ENCODE measurements around the gene CDC26. TPM values are rescaled to one million over a fixed set of nuclear protein-coding genes. Genes with fewer than 3 reads are reported as not detected.
A peak's percentile ranks its signal among the peaks of the same experiment; 100 is the strongest.

The CDC26 gene
- total RNA-seq, 1 donor from 2014 or later = 13.4 TPM

- Mint-ChIP-seq H3K27me3 (ENCODE audit: unreplicated experiment) (peaks cover 2% of the 10 kb centered on the region), H3K4me3 (ENCODE audit: unreplicated experiment) (no peak overlapping the region), H3K4me1 (ENCODE audit: low read depth, unreplicated experiment) (peaks cover 5% of the 10 kb centered on the region), H3K27ac (ENCODE audit: unreplicated experiment) (no peak overlapping the region), H3K9me3 (ENCODE audit: unreplicated experiment) (no peaks in the 10 kb centered on the region), H3K36me3 (ENCODE audit: unreplicated experiment) (no peaks in the 10 kb centered on the region)
- no peak for DNase-seq
- TF ChIP-seq CTCF (IDR thresholded peaks at IDR 0.05; ENCODE audit: partially characterized antibody, unreplicated experiment) = peak; percentile 22
Observed at GRCh38 chr9:113317777-113318176, 42.4 kb upstream of the CDC26 start.

- no peak for DNase-seq
- no peak overlapping the region for H3K27ac Mint-ChIP-seq (ENCODE audit: unreplicated experiment)
- TF ChIP-seq CTCF (IDR thresholded peaks at IDR 0.05; ENCODE audit: partially characterized antibody, unreplicated experiment) = no peak
Observed at GRCh38 chr9:113316030-113316429, 40.7 kb upstream of the CDC26 start.

DNA sequence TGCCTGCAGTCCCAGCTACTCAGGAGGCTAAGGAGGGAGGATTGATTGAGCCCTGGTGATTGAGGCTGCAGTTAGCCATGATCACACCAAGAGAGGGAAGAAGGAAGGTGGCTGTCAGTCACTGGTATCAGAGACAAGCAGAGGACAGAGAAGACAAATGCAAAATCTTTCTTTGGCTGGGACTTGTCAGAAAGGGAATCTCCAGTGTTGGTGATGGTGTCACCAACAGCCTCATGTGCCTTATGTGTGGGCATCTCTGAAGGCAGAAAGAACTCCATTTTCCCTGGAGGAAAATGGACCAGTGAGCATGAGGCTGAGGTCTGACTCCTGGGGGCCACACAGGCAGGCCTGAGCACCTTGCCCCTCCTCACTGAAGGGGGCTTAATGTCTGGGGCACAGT is 39.9 kb upstream of the CDC26 start:
- no peak overlapping the region for H3K27ac Mint-ChIP-seq (ENCODE audit: unreplicated experiment)
- TF ChIP-seq CTCF (IDR thresholded peaks at IDR 0.05; ENCODE audit: partially characterized antibody, unreplicated experiment) = no peak
- no peak for DNase-seq
- no peaks in the 10 kb centered on the region for H3K9me3 Mint-ChIP-seq (ENCODE audit: unreplicated experiment)
- H3K27me3 Mint-ChIP-seq (ENCODE audit: unreplicated experiment) = peaks cover 2% of the 10 kb centered on the region
- H3K4me1 Mint-ChIP-seq (ENCODE audit: low read depth, unreplicated experiment) = peaks cover 5% of the 10 kb centered on the region
- H3K4me3 Mint-ChIP-seq (ENCODE audit: unreplicated experiment) = no peak overlapping the region
- H3K36me3 Mint-ChIP-seq (ENCODE audit: unreplicated experiment) = no peaks in the 10 kb centered on the region

More at GRCh38 chr9:113316030-113316429, 40.7 kb upstream of the CDC26 start:
- Mint-ChIP-seq H3K27me3 (ENCODE audit: unreplicated experiment) (peaks cover 2% of the 10 kb centered on the region), H3K4me1 (ENCODE audit: low read depth, unreplicated experiment) (peaks cover 5% of the 10 kb centered on the region), H3K4me3 (ENCODE audit: unreplicated experiment) (no peak overlapping the region), H3K36me3 (ENCODE audit: unreplicated experiment) (no peaks in the 10 kb centered on the region), H3K9me3 (ENCODE audit: unreplicated experiment) (no peaks in the 10 kb centered on the region)

DNA sequence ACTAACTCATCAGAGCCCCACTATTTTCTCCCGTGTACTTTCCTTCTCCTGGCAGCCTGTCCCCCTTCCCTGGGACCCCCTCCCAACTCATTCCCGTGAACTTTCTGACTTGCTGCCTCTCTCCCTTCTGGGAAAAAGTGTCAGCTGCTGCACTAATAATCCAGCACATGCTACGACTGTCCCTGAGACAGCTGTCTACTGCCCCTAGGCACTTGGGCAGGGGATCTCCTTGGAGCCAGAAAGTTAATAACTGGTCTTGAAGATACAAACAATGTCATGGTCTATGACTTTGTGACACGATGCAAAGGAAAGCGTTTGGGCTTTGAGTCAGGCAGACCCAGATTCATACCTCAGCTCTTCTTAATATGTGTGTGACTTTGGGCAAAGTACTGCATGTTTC is 37.9 kb upstream of the CDC26 start:
- Mint-ChIP-seq H3K9me3 (ENCODE audit: unreplicated experiment) (no peaks in the 10 kb centered on the region), H3K27me3 (ENCODE audit: unreplicated experiment) (peaks cover 2% of the 10 kb centered on the region), H3K27ac (ENCODE audit: unreplicated experiment) (no peak overlapping the region), H3K4me1 (ENCODE audit: low read depth, unreplicated experiment) (peaks cover 5% of the 10 kb centered on the region), H3K4me3 (ENCODE audit: unreplicated experiment) (no peak overlapping the region), H3K36me3 (ENCODE audit: unreplicated experiment) (no peaks in the 10 kb centered on the region)
- no peak for DNase-seq
- TF ChIP-seq CTCF (IDR thresholded peaks at IDR 0.05; ENCODE audit: partially characterized antibody, unreplicated experiment) = no peak

- no peaks in the 10 kb centered on the region for H3K9me3 Mint-ChIP-seq (ENCODE audit: unreplicated experiment)
- peaks cover 5% of the 10 kb centered on the region for H3K4me1 Mint-ChIP-seq (ENCODE audit: low read depth, unreplicated experiment)
- H3K36me3 Mint-ChIP-seq (ENCODE audit: unreplicated experiment) = no peaks in the 10 kb centered on the region
- no peak for DNase-seq
- no peak overlapping the region for H3K27ac Mint-ChIP-seq (ENCODE audit: unreplicated experiment)
- no peaks in the 10 kb centered on the region for H3K27me3 Mint-ChIP-seq (ENCODE audit: unreplicated experiment)
- no peak for TF ChIP-seq CTCF (IDR thresholded peaks at IDR 0.05; ENCODE audit: partially characterized antibody, unreplicated experiment)
- H3K4me3 Mint-ChIP-seq (ENCODE audit: unreplicated experiment) = no peak overlapping the region
Observed at GRCh38 chr9:113311961-113312360, 36.6 kb upstream of the CDC26 start.

Measured in glutamatergic neuron (in vitro differentiated cells).